GM23338 (cell line): ENCODE measurements around the gene BLACAT1. TPM values are rescaled to one million over a fixed set of nuclear protein-coding genes. Genes with fewer than 3 reads are reported as not detected.
A peak's percentile ranks its signal among the peaks of the same experiment; 100 is the strongest.

Experiments used
- ATAC-seq: fragments of 200-7000 bp; cut with Tn5 transposase; 3 replicates; pipeline ENCODE4 v1.9.1; 2020
- DNase-seq: peaks from one replicate; pipeline ENCODE4 v3.0.0-alpha.2; 2015; ENCODE audit warnings: low spot score
- H2AFZ ChIP-seq: fragments of 200-600 bp; sonication (generic); 2 replicates; pipeline ENCODE4 v1.8.0; 2016; ENCODE audit warnings: antibody characterized with exemption, mild to moderate bottlenecking, moderate library complexity
- H3F3A ChIP-seq: fragments of 200-600 bp; sonication (generic); replicated peaks from 2 replicates; pipeline ENCODE4 v1.8.0; 2017; ENCODE audit warnings: antibody characterized with exemption, mixed run types, low read depth
- H3K27ac ChIP-seq: fragments of 200-600 bp; sonication (generic); 2 replicates; pipeline ENCODE4 v1.6.1; 2016; ENCODE audit warnings: low read depth
- H3K27me3 ChIP-seq: fragments of 200-600 bp; sonication (generic); 2 replicates; pipeline ENCODE4 v1.8.0; 2016; ENCODE audit warnings: mild to moderate bottlenecking, mixed run types, moderate library complexity; ENCODE audit not compliant: insufficient read depth
- H3K36me3 ChIP-seq: fragments of 200-600 bp; sonication (generic); 2 replicates; pipeline ENCODE4 v1.8.0; 2016; ENCODE audit warnings: mild to moderate bottlenecking; ENCODE audit not compliant: insufficient read depth
- H3K4me1 ChIP-seq: fragments of 200-600 bp; sonication (generic); 2 replicates; pipeline ENCODE4 v1.8.0; 2016; ENCODE audit warnings: mild to moderate bottlenecking, moderate library complexity; ENCODE audit not compliant: insufficient read depth
- H3K4me2 ChIP-seq: fragments of 200-600 bp; sonication (generic); 2 replicates; pipeline ENCODE4 v1.7.1; 2017; ENCODE audit warnings: mixed run types
- H3K4me3 ChIP-seq: fragments of 200-600 bp; sonication (generic); 2 replicates; pipeline ENCODE4 v1.6.1; 2016; ENCODE audit warnings: mixed run types
- H3K79me2 ChIP-seq: fragments of 200-600 bp; sonication (generic); replicated peaks from 2 replicates; pipeline ENCODE4 v1.8.0; 2017; ENCODE audit warnings: mild to moderate bottlenecking; ENCODE audit not compliant: insufficient read depth
- H3K9me2 ChIP-seq: fragments of 200-600 bp; sonication (generic); 2 replicates; pipeline ENCODE4 v1.8.0; 2017; ENCODE audit not compliant: insufficient read depth
- H4K20me1 ChIP-seq: fragments of 200-600 bp; sonication (generic); replicated peaks from 2 replicates; pipeline ENCODE4 v1.8.0; 2017; ENCODE audit warnings: mild to moderate bottlenecking; ENCODE audit not compliant: insufficient read depth
- H3K27ac Mint-ChIP-seq: 2 replicates; pipeline ENCODE4 v1.8.0; 2020; ENCODE audit warnings: inconsistent platforms, mild to moderate bottlenecking, moderate library complexity, mixed read lengths
- H3K27me3 Mint-ChIP-seq: 3 replicates; pipeline ENCODE4 v1.8.0; 2022; ENCODE audit warnings: low read depth, mild to moderate bottlenecking, moderate library complexity, mixed read lengths, inconsistent platforms; ENCODE audit not compliant: insufficient read depth, poor library complexity
- H3K36me3 Mint-ChIP-seq: 3 replicates; pipeline ENCODE4 v1.8.0; 2021; ENCODE audit warnings: low read depth, mild to moderate bottlenecking, inconsistent platforms, moderate library complexity, mixed read lengths
- H3K4me1 Mint-ChIP-seq: 3 replicates; pipeline ENCODE4 v1.8.0; 2020; ENCODE audit warnings: mild to moderate bottlenecking, inconsistent platforms, mixed read lengths
- H3K4me3 Mint-ChIP-seq: 3 replicates; pipeline ENCODE4 v1.8.0; 2021; ENCODE audit warnings: moderate library complexity, mild to moderate bottlenecking, inconsistent platforms, mixed read lengths
- H3K9me3 Mint-ChIP-seq: 3 replicates; pipeline ENCODE4 v1.8.0; 2020; ENCODE audit warnings: moderate library complexity, mild to moderate bottlenecking, inconsistent platforms, mixed read lengths
- ZNF462 ChIP-seq: fragments of 250-450 bp; sonication (Bioruptor Pico); IDR thresholded peaks from 2 replicates; pipeline ENCODE4 v1.5.0; 2020; ENCODE audit warnings: mild to moderate bottlenecking, moderate library complexity
- long read RNA-seq: library from polyadenylated mRNA; unstranded; transcript quantifications from one replicate; pipeline ENCODE4 v2.0.0, GENCODE V29; 2020; ENCODE audit not compliant: unreplicated experiment
- polyA plus RNA-seq: library from polyadenylated mRNA; unstranded; fragments of >200 nt; fragmentation: Nextera tagmentation; extraction: Ambion mirVana; gene quantifications from 2 replicates; pipeline ENCODE4 v1.2.1, GENCODE V29; 2016
- total RNA-seq: library from RNA; depleted of rRNA; stranded (reverse); fragments of >200 nt; shearing (Covaris generic); gene quantifications from 2 replicates; pipeline ENCODE4 v1.2.3, GENCODE V29; 2014; rRNA removed
- TF ChIP-seq, protein P1 (sequence below): IDR thresholded peaks from one replicate; pipeline ENCODE4 v1.6.1; 2018; ENCODE audit warnings: antibody characterized with exemption; ENCODE audit not compliant: unreplicated experiment

The BLACAT1 gene
- 5.6 and 6.2 TPM in 2 replicates for total RNA-seq
- 1.5 and 1.6 TPM in 2 replicates for polyA plus RNA-seq
- long read RNA-seq = 0 reads

DNA sequence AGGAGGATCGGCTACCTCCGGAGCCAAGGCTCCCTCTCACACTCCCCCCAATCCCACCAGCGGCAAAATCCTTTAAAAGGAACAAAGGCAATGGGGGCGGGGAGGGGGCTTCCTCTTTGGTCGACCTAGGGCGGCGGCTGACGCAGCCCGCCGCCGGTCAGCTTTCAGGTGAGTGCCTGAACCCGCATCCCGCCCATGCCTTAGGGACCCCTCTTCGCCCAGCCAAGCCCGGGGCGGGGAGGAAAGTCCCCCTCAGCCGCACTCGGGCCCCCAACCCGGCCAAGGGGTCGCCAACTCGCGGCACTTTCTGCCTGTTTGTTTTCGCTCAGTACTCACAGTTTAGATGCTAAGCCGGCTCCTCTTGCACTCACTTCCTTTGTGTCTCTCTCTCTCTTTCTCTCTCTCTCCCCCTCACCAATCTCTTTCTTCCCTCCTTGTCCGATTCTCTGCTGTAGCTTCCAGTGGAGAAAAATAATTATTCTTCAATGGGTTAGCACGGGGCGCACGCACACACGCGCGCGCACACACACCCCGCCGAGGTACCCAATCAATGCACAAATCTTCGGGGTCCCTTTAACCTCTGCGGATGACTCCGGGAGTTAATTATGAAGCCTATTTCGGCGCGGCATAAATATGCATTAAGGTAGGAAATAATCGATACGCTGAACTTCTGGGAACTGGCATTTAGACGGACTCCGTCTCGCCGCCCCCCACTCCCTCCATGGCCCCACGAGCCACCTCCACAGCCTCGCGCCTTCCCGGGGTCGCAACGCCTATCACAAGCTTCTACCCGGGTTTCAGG, at the start of gene BLACAT1:
TSS of gene BLACAT1 (minus strand) at position 465 of the 802 bp plus-strand sequence.
- Histone ChIP-seq H3K9me2 (no peaks in the 10 kb centered on the region), H3K27ac (peak within 1 kb of the TSS; percentile 85), H3K4me3 (peak within 1 kb of the TSS; percentile 85), H3K36me3 (no peaks in the 10 kb centered on the region), H3K4me2 (peak within 1 kb of the TSS; percentile 100), H3K27me3 (peaks cover 44% of the 10 kb centered on the region), H3K79me2 (peaks cover 11% of the 10 kb centered on the region; the same call in 1 of the 2 replicates), H3K4me1 (peaks cover 53% of the 10 kb centered on the region), H4K20me1 (peaks cover 7% of the 10 kb centered on the region; the same call in 1 of the 2 replicates), H3F3A (peaks cover 14% of the 10 kb centered on the region), H2AFZ (peak within 1 kb of the TSS; percentile 90)
- H3K9me3 Mint-ChIP-seq = no peaks in the 10 kb centered on the region
- H3K27ac Mint-ChIP-seq = peak within 1 kb of the TSS; percentile 98
- peaks cover 14% of the 10 kb centered on the region for H3K27me3 Mint-ChIP-seq
- DNase-seq (peak; percentile 72), ATAC-seq (peak; percentile 2)
- H3K36me3 Mint-ChIP-seq = peaks cover 23% of the 10 kb centered on the region
- peak within 1 kb of the TSS; percentile 99 for H3K4me3 Mint-ChIP-seq
- peaks cover 67% of the 10 kb centered on the region for H3K4me1 Mint-ChIP-seq
- TF ChIP-seq, protein P1, sequence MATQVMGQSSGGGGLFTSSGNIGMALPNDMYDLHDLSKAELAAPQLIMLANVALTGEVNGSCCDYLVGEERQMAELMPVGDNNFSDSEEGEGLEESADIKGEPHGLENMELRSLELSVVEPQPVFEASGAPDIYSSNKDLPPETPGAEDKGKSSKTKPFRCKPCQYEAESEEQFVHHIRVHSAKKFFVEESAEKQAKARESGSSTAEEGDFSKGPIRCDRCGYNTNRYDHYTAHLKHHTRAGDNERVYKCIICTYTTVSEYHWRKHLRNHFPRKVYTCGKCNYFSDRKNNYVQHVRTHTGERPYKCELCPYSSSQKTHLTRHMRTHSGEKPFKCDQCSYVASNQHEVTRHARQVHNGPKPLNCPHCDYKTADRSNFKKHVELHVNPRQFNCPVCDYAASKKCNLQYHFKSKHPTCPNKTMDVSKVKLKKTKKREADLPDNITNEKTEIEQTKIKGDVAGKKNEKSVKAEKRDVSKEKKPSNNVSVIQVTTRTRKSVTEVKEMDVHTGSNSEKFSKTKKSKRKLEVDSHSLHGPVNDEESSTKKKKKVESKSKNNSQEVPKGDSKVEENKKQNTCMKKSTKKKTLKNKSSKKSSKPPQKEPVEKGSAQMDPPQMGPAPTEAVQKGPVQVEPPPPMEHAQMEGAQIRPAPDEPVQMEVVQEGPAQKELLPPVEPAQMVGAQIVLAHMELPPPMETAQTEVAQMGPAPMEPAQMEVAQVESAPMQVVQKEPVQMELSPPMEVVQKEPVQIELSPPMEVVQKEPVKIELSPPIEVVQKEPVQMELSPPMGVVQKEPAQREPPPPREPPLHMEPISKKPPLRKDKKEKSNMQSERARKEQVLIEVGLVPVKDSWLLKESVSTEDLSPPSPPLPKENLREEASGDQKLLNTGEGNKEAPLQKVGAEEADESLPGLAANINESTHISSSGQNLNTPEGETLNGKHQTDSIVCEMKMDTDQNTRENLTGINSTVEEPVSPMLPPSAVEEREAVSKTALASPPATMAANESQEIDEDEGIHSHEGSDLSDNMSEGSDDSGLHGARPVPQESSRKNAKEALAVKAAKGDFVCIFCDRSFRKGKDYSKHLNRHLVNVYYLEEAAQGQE = peak; percentile 1
- no peak for TF ChIP-seq ZNF462 (CRISPR knock-in tag)
